HG03139 (cell line): Measurements from ENCODE around the gene FLT4.

Source experiments
- ATAC-seq: cut with Tn5 transposase; IDR thresholded peaks from one replicate; pipeline ENCODE4 v1.9.1; 2021; ENCODE audit not compliant: unreplicated experiment

The FLT4 gene

DNA sequence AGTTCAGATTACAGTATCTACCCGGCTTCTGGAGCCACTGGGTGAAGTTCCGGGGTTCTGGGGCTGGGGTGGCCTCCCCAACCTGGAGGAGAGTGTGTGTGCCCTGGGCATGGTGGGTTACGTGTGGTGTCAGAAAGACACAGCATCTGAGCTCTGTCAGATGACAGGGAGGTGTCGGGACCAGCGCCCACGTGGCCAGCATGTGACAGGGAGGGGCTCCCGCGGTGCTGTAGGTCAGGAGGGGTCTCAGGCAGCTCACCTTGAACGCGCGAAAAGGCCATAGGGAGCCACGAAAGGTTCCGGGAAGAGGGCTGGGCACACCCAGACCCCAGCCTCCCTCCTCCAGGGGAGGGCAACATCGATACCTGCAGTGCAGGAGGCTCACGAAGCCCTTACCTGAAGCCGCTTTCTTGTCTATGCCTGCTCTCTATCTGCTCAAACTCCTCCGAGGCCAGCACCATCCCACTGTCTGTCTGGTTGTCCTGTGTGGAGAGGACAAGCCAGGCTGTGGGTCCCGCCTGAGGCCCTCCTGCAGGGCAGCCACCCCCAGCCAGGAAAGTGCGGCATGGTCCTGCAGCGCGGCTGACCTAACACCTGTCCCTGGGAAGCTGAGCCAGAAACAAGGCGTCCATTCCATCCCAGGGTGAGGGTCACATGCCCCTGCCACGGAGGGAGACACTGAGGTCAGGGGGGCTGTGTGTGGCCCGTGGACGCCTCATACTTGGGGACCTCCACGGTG lies 40.7 kb downstream of the FLT4 start:
- no peak for ATAC-seq

DNA sequence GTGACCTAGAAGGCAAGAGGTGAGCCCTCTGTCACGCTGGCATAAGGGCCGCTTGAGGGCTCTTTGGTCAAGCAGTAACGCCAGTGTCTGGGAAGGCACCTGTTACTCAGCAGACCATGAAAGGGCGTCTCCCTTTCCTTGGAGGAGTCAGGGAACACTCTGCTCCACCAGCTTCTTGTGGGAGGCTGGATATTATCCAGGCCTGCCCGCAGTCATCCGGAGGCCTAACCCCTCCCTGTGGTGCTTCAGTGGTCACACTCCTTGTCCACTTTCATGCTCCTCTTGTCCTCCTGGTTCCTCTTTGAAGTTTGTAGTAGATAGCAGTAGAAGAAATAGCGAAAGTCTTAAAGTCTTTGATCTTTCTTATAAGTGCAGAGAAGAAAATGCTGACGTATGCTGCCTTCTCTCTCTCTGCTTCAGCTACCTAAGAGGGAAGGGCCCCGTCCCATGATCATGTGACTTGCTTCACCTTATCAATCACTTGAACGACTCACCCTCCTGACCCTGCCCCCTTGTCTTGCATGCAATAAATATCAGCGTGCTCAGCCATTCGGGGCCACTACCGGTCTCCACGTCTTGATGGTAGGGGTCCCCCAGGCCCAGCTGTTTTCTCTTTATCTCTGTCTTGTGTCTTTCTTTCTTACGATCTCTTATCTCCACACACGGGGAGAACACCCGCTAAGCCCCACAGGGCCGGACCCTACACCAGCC lies 41.4 kb downstream of the FLT4 start:
- no peak for ATAC-seq

DNA sequence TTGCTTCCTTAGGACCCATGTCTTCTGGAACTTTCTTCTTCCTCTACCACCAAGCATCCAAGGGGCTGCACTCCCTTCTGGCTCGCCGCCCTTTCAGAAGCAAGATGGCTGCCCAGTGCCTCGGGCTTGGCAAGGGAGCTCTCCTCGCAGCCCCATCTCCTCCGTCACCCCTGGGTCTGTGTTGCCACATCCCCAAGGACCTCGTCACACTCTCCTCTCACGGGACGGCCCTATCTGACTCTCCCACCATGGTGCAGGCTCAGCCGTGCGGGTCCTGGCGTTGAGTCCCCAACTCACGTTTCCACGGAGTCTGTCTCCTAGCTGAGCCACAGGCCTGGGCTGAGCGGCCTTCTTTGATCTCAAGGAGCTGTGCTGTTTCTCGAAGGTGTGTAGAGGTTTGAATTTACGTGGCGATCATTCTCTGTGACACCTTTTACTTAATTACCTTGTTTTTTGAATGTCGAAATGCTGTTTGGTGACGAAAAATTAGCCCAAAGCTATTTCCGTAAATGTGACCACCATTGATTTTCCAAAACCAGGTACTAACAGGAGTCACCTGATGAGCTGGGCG lies 43.1 kb downstream of the FLT4 start:
- no peak for ATAC-seq

DNA sequence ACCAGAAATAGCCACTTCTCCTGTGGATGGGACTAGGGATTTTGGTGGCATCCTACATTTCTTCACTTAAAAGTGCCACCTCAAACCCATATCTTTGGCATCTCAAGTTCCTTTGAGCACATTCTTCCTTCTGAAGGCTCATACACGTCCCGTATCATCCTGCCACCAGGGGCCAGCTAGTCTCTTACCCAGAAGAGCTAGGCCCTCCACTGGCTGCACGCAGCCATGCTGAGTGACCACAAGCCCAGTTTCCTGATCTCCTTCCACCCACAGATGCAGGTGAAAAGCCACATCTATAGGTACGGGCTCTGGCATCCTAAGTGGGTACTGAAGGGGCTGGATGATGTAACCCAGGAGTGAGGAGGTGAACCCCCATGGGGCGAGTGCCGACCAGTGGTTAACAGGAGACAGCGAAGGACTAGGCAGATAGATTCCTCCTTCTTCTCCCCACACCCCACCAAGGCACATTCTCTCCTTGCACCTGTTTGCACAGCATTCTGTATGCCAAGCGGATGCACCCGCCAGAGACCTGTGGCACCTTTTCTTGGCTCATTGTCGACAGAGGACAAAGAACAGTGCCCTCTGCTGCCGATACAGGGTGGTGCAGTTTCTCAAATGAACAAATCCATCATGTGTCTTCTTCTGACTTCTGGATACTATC lies 43.7 kb downstream of the FLT4 start:
- ATAC-seq, result no peak

DNA sequence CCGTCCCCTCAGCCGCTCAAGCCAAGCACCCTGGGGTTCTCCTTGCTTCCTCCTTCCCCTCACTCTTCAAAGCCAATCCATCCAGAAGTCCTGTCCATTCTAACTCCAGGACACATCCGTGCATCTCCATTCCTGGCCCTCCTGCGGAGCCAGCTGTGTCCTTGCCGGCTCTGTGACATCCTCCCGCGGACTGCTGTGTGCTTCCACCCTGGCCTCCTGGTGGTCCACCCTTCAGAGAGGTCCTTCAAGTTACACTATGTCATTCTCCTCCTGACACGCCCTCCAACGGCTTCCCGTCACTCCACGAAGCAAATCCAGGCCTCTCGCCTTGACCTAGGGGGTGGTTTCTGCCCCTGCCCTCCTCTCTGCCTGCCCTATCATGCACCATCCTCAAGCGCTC lies 45.1 kb downstream of the FLT4 start:
- no peak for ATAC-seq

DNA sequence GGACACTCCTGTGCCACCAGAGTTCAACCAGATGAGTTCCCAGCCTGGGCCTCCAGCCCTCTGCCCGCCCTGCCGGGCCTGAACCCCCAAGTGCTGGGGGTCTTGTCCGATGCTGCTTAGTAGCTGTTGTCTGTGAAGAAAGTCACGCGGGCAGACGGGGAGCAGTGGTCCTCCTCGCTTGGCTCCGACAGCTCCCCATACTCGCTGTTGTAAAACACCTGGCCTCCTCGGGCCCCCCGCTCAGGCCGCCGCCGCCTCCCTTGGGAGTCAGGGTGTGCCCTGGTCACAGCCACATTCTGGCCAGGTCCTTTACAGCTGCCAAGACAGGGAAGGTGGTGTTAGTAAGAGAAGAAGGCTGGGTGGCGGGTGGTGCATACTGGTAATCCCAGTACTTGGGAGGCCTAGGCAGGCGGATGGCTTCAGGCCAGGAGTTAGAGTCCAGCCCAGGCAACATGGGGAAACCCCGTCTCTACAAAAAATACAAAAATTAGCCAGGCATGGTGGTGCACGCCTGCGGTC lies 46.3 kb downstream of the FLT4 start:
- no peak for ATAC-seq

DNA sequence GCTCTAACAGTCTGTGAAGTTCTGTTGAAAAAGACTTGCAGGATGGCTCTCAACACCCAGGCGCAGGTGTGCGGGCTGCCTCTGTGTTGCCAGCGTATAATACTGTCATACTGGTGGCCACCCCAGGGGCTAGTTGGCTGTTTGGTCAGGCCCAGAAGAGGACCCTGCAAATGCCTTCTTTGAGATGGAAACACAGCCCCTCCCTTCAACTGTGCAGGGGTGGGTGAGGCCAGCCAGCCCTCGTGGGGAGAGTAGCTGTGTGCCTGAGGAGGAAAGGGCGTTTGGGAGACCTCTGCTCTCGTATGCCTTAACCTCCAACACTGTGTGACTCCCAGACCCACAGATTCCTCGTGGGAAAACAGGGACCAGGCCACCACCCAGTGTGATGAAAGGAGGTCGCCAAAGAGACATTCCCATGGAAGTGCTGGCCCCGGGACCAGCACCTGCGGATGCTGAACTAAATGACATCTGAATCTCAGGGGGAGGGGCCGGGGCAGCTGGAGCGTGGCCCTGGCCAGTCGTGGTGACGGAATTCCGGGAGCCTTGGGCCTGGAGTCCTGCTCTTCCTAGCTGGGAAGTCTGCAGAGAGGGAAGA lies 46.8 kb downstream of the FLT4 start:
- no peak for ATAC-seq

DNA sequence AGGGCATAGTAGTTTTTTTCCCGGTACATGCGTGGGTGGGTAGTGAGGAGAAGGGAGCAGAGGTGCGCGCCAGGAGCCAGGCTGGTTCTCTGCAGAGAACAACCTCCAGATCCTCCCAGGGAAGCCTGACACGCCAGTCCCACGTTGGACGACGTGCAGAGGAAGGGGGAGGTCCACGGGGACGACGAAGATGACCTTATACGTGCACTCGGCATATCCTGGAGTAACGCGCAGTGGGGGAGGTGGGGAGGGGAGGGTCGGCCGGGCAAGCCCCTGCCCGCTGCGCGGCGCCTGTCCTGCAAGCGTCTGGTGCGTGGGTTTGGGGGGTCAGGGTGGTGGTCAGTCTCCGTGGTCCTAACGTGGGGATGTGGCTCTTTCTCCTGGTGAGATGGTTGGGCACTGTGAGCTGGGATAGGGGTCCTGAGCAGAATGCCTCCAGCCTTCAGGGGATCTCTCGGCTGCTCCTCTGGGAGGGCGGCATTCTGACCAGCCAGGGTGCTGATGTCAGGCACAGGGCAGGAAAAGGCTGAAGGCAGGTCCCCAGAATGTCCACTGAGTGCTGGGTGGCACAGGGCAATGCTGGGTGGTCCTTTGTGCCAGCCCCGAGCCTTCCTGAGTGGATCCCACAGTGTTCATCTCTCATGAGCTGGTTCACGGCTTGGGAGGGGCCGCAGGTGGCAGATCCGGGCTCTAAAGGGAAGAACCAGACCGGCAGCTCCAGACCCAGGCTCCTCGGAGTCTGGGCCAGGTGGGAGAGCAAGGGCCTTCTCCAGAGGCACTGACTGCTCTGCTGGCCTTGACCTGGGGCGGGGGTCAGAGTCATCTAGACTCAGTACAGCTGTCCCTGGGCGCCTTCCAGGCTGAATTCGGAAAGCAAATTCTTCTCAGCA lies 47.6 kb downstream of the FLT4 start:
- no peak for ATAC-seq

DNA sequence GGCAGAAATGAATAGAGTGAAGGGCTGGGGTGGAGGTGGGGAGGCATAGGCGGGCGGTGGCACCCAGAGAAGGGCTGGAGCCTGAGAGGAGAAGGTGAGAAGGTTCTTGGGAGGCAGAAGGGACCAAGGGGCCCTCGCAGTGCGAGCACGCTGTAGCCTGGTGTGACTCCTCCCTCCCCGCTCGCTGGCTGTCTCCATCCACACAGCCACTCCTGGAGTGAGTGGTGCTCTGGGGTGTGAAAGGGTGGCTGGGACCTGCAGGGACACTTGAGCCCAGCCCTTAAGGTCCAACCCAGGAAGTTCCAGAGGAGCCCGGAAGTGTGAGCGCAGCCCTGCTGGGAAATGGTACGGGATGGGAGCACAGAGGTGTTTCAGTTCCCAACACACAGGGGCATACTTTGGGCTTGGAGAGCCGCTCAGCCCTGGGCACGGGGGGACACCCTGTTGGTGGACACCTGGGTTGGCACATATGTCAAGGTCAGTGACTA lies 48.8 kb downstream of the FLT4 start:
- no peak for ATAC-seq

DNA sequence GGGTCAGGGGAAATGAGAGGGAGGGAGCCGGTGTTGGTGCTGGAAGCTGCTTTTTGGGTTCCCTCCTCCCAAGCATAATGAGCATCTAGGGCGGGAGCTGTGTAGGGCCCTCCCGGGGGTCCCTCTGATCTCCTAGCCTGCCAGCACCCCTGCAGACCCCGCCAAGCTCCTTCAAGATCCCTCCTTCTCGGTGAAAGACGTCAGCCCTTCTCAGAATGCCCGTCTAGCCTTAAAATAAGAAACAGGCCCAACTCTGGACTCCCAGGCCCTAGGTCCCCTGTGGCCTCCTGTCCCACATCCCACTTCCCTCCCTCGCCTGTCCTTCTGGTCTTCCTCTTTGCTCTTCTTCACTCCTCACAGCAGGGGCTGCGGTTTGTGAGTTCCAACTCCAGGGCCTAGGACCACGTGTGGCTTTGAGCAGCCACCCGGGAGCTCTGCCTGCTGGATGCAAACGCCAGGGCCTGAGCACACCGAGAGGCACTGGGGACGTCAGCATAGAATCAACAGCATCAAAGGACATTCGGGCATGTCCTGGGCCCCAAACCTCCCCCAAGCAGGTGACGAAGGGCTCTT lies 49.3 kb downstream of the FLT4 start:
- ATAC-seq, result no peak

DNA sequence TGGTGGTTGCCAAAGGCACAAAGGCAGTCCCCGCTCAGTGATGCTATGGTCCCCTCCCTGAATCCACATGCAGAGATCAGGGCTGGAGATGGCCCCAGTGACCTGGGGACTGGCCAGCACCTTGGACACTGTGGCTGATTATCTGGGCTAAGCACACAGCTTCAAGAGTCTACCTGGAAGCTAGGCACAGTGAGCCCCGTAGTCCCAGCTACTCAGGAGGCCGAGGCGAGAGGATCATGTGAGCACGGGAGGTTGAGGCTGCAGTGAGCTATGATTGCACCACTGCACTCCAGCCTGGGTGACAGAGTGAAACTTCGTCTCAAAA lies 49.8 kb downstream of the FLT4 start:
- ATAC-seq, result no peak

DNA sequence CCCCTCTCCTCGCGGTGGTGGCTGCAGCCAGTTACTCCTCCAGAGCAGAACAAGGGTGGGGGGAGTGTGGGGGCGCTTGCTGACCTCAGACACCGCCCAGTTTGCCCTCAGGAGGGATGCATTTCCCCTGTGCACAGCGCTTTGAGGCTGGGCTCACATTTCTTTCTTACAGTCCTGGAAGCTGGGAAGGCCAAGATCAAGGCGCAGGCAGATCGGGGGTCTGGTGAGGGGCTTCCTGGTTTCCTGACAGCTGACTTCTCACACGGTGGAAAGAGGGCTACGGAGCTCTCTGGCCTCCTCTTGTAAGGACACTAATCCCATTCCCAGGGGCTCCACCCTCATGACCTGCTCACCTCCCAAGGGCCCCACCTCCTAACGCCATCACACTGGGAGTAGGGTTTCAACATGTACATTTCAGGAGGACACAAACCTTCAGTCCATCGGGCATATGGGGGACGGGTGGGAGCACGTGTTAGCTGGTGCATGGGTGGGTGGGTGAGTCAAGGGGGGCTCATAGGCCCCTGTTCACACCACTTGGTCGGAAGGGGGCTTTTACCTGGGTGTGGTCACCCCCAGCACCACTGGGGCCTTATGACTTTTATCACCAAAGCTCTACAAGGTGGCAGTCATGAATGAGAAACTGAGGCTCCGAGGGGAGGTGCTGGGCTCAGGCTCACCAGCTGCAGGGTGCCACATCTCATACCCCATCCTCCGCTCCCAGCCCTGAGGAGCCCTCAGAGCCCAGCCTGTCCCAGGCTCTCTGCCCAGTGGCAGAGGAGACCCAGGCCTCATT lies 50.4 kb downstream of the FLT4 start:
- ATAC-seq, result no peak

DNA sequence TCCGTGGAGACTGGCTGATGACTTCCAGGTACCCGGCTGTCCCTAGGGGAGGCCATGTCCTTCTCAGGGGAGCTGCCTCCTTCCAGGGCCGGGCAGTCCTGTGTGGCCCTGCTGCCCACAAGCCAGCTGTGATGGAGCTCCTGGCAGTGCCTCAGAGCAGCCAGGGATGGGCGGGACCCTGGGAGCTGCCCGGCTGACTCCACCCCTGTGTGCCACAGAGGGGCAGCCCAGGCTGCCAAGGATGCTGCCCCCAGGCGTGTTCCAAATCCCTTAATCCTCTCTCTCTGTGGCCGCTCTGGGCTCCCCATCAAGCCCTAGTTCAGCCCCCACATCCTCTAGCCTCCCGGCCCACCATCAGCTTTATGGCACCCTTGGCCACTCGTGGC lies 51.1 kb downstream of the FLT4 start:
- ATAC-seq, result no peak

DNA sequence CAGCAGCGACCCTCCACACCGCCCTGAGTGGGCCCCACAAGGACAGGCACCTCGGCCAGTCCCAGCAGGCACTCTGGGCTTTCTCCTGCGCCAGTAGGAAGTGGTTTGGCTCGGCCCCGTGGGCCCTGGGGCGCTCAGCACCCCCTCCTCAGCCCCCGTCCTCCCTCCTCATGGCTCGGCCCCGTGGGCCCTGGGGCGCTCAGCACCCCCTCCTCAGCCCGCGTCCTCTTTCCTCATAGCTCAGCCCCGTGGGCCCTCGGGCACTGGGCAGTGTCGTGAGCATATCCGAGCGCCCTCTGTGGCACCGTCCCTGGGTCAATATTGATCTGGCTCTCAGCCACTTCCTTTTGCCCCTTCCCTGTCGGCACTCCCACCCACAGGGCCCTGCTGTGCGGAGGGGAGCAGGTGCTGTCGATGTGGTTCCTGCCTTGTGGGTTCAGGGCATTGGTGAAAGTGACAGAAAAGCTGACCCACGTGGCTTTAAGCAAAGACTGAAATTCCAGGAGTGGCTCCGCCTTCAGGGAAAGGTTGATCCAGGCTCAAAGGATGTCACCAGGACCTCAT lies 52.6 kb downstream of the FLT4 start:
- ATAC-seq, result no peak

DNA sequence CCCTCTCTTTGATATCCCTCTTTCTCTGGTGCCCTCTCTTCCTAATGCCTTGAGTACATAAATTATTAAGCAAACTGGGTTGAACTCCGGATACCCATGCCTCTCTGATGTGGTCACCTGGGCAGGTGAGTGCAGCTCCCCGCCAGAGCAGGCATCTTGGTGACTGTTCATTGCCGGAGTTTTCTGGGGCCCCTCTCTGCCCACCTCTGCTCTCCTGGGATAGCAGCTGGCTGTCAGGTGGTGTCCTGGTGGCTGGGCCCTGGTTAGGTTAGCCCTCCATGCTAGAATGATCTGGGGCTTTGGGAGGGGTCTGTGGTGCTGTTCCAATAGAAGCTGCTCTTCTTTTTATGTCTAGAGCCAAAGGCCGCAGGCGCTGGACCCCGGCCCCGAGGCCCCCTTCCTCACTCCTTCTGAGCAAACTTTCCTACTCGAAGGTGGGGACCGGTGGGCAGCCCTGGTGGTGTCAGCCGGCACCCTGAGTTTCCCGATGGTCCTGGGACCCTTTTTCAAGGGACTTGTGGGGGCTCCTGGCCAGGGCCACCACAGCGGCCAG lies 53.2 kb downstream of the FLT4 start:
- ATAC-seq, result no peak

DNA sequence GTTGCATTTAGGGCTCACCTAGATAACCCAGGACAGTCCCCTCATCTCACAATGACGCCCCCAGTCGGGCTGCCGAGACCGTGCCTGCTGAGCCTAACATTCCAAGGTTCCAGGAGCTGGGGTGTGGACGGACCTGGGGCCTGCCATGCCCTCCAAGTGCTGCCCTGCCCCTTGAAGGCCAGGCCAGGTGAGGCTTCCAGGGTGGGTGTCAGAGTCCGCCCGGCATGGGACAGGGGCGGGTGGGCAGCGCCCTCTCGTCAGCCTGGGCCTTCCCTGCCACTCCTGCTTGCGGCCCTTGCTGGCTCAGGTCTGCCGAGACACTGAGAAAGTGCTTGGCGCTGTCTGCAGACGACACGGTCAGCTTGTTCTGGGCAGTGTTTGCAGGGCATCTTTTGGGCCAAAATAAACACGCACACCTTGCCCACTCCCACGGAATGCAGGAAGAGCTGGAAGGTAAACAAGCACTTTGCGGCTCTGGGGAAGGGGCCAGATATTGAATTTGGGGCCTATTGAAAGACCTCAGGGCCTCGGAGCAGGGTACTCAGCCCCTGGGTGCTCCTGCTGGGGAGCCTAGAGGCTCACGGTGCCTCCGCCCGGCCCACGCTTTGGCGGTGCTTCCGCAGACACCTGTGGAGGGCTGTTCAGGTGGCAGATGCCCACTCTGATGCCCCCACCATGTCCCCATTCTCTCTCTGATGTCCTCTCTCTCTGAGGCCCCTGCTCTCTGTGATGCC lies 53.9 kb downstream of the FLT4 start:
- ATAC-seq, result no peak

DNA sequence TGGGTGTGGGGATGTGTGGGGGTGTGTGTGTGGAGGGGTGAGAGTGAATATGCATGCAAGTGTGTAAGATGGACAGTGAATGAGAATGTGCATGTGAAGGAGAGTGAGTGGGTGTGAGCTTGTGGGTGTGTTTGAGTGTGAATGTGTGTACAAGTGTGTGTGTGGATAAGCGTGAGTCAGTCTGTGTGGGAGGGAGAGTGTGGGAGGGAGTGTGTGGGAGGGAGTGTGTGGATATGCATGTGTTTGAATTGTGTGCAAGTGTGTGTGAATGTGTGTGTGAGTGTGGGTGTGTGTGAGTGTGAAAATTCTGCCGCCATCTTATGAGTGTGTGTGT lies 54.4 kb downstream of the FLT4 start:
- no peak for ATAC-seq
